ENCODE data around the gene TRMT112.

TRMT112 gene

GRCh38 chr11:64290352-64291261, 26.8 kb downstream of the TRMT112 start:
- no peak for DNase-seq

GRCh38 chr11:64289002-64289564, 28.3 kb downstream of the TRMT112 start:
- no peak for DNase-seq

- no peak for DNase-seq
Measured at GRCh38 chr11:64288353-64288750, 29.0 kb downstream of the TRMT112 start.

- DNase-seq, result no peak
Measured at GRCh38 chr11:64287676-64288352, 29.5 kb downstream of the TRMT112 start.

GRCh38 chr11:64286801-64287159, 30.6 kb downstream of the TRMT112 start:
- DNase-seq, result no peak

- DNase-seq, result peak; percentile 55
Measured at GRCh38 chr11:64285885-64286800, 31.2 kb downstream of the TRMT112 start.

GRCh38 chr11:64284962-64285884, 32.1 kb downstream of the TRMT112 start, which contains the start of gene GPR137:
TSS of gene GPR137 (plus strand) at chr11:64285848. CDS start at chr11:64286525, 677 bp downstream.
- DNase-seq, result peak; percentile 89

- peak; percentile 98 for DNase-seq
Measured at GRCh38 chr11:64284048-64284961, 33.1 kb downstream of the TRMT112 start, which contains the start of gene BAD. TSS of gene BAD (minus strand) at chr11:64284665. CDS start at chr11:64284368, 297 bp downstream.

- DNase-seq, result no peak
Measured at GRCh38 chr11:64283092-64283491, 34.3 kb downstream of the TRMT112 start.

GRCh38 chr11:64281957-64282770, 35.2 kb downstream of the TRMT112 start:
- no peak for DNase-seq

- DNase-seq, result no peak
Measured at GRCh38 chr11:64278576-64279190, 38.7 kb downstream of the TRMT112 start.

GRCh38 chr11:64276653-64277431, 40.5 kb downstream of the TRMT112 start:
- DNase-seq, result no peak

- no peak for DNase-seq
Measured at GRCh38 chr11:64275841-64276240, 41.5 kb downstream of the TRMT112 start.

GRCh38 chr11:64275031-64275800, 42.1 kb downstream of the TRMT112 start:
- DNase-seq, result no peak

- peak; percentile 99 for DNase-seq
Measured at GRCh38 chr11:64269540-64270220, 47.7 kb downstream of the TRMT112 start.

- DNase-seq, result peak; percentile 73
Measured at GRCh38 chr11:64268893-64269539, 48.3 kb downstream of the TRMT112 start.
